K562 (cell line): ENCODE measurements around the gene STOML3. TPM values are rescaled to one million over a fixed set of nuclear protein-coding genes. Genes with fewer than 3 reads are reported as not detected.
A peak's percentile ranks its signal among the peaks of the same experiment; 100 is the strongest.

ENCODE experiments used
- ATAC-seq: fragments of 200-7000 bp; cut with Tn5 transposase; 3 replicates; pipeline ENCODE4 v1.9.1; 2020; ENCODE audit warnings: moderate library complexity
- BruUV-seq: library from RNA; stranded (reverse); fragments of 400-500 nt; replicated peaks from 2 replicates; lab custom pipeline; 2021; lab: Mats Ljungman, UMichigan
- CTCF ChIA-PET: fragments of 300-600 bp; formaldehyde crosslinking; extraction: SDS; loops from one replicate; lab custom pipeline; 2021; ENCODE audit warnings: low intra/inter-chr PET ratio; lab: Yijun Ruan, JAX
- POLR2A ChIA-PET: fragments of 300-600, 350-650 bp; sonication (Branson Sonifier 250); formaldehyde crosslinking; extraction: SDS; loops from one replicate; lab custom pipeline; 2021; ENCODE audit warnings: antibody characterized with exemption, inconsistent platforms; lab: Yijun Ruan, JAX
- DNase-seq, 4 experiments: peaks; one replicate each; pipeline versions ENCODE4 v3.0.0 to v3.0.0-alpha.2; 2011 to 2018; ENCODE audit warnings: low spot score in 3 of 4, mixed read lengths in 3 of 4; ENCODE audit errors: extremely low read depth in 1 of 4
- FAIRE-seq: peaks from 2 replicates; lab custom pipeline; 2011; peaks lifted over from hg19 to GRCh38; lab: Jason Lieb, UNC
- H2AFZ ChIP-seq: 2 replicates; pipeline ENCODE4 v1.6.0; 2011; ENCODE audit warnings: low read depth, low read length, control low read depth, inconsistent platforms
- H3K27ac ChIP-seq: fragments of 200-600 bp; 3 replicates; pipeline ENCODE4 v1.8.0; 2011; ENCODE audit warnings: low read depth, mild to moderate bottlenecking, control low read depth, inconsistent platforms, low read length, moderate library complexity, mixed read lengths; ENCODE audit errors: extremely low read depth
- H3K27me3 ChIP-seq, 2 experiments: fragments of 300-600 bp in 1 of 2; 2 replicates in 1 of 2; 3 replicates in 1 of 2; pipeline versions ENCODE4 v1.6.0 to v1.8.0; 2011; ENCODE audit warnings: inconsistent platforms in 2 of 2, low read length in 2 of 2, mild to moderate bottlenecking in 1 of 2, mixed read lengths in 1 of 2, moderate library complexity in 1 of 2; ENCODE audit not compliant: control insufficient read depth in 2 of 2, insufficient read depth in 2 of 2
- H3K36me3 ChIP-seq: fragments of 300-600 bp; 3 replicates; pipeline ENCODE4 v1.8.0; 2011; ENCODE audit warnings: mild to moderate bottlenecking, low read length, inconsistent platforms; ENCODE audit not compliant: control insufficient read depth, insufficient read depth
- H3K4me1 ChIP-seq, 2 experiments: fragments of 200-600 bp in 1 of 2; replicated peaks in 1 of 2; 2 replicates in 1 of 2; 3 replicates in 1 of 2; pipeline versions ENCODE4 v1.5.1 to v1.8.0; 2011; ENCODE audit warnings: inconsistent platforms in 2 of 2, low read length in 2 of 2, mild to moderate bottlenecking in 1 of 2, mixed read lengths in 1 of 2, moderate library complexity in 1 of 2; ENCODE audit not compliant: control insufficient read depth in 2 of 2, insufficient read depth in 2 of 2
- H3K4me2 ChIP-seq: 2 replicates; pipeline ENCODE4 v1.6.1; 2011; ENCODE audit warnings: low read length, control low read depth, inconsistent platforms, mixed read lengths; ENCODE audit not compliant: insufficient read depth
- H3K4me3 ChIP-seq: fragments of 200-600 bp; sonication (generic), shearing (Covaris generic); 2 replicates; pipeline ENCODE4 v1.5.1; 2016; ENCODE audit warnings: control low read depth, inconsistent platforms
- H3K79me2 ChIP-seq: fragments of 200-600 bp; 3 replicates; pipeline ENCODE4 v1.8.0; 2011; ENCODE audit warnings: low read length, inconsistent platforms; ENCODE audit not compliant: control insufficient read depth, insufficient read depth
- H3K9ac ChIP-seq, 2 experiments: 2 replicates each; pipeline versions ENCODE4 v1.6.0 to v1.6.1; 2011; ENCODE audit warnings: low read depth in 2 of 2, low read length in 2 of 2, control low read depth in 1 of 2, inconsistent platforms in 1 of 2, mild to moderate bottlenecking in 1 of 2, mixed read lengths in 1 of 2; ENCODE audit not compliant: insufficient read depth in 1 of 2
- H3K9me1 ChIP-seq: one replicate; pipeline ENCODE4 v1.6.0; 2011; ENCODE audit warnings: inconsistent platforms, mild to moderate bottlenecking, low read length, moderate library complexity; ENCODE audit not compliant: control insufficient read depth, insufficient read depth
- H3K9me3 ChIP-seq: replicated peaks from 2 replicates; pipeline ENCODE4 v1.5.1; 2011; ENCODE audit warnings: low read depth, low read length, inconsistent platforms; ENCODE audit not compliant: control insufficient read depth, insufficient read depth
- H4K20me1 ChIP-seq: replicated peaks from 2 replicates; pipeline ENCODE4 v1.6.1; 2011; ENCODE audit warnings: low read length, inconsistent platforms, mixed read lengths; ENCODE audit not compliant: control insufficient read depth, insufficient read depth
- CCNT2 ChIP-seq: IDR thresholded peaks from 2 replicates; pipeline ENCODE4 v1.6.1; 2011; ENCODE audit warnings: borderline replicate concordance, low read depth, mild to moderate bottlenecking, moderate library complexity, mixed read lengths, low read length; ENCODE audit not compliant: insufficient read length; ENCODE audit errors: extremely low read depth
- FOXP4 ChIP-seq: sonication (generic); formaldehyde crosslinking; IDR thresholded peaks from 2 replicates; pipeline ENCODE4 v1.8.0; 2022; ENCODE audit warnings: mild to moderate bottlenecking, missing genetic modification reagents, borderline replicate concordance
- LCOR ChIP-seq: sonication (generic); formaldehyde crosslinking; IDR thresholded peaks from 2 replicates; pipeline ENCODE4 v1.8.0; 2022; ENCODE audit warnings: mild to moderate bottlenecking, missing genetic modification reagents
- MTA2 ChIP-seq: fragments of 450-650 bp; IDR thresholded peaks from 2 replicates; pipeline ENCODE4 v1.6.1; 2016; ENCODE audit warnings: low read depth
- NELFE ChIP-seq: IDR thresholded peaks from 2 replicates; pipeline ENCODE4 v1.6.1; 2011; ENCODE audit warnings: mild to moderate bottlenecking; ENCODE audit not compliant: insufficient read depth, insufficient read length
- RNF2 ChIP-seq: sonication (generic); IDR thresholded peaks from 2 replicates; pipeline ENCODE4 v1.6.1; 2016
- RUNX1 ChIP-seq: sonication (generic); IDR thresholded peaks from 2 replicates; pipeline ENCODE4 v1.6.1; 2016; ENCODE audit warnings: antibody characterized with exemption, low read depth
- ZFP91 ChIP-seq: sonication (generic); formaldehyde crosslinking; IDR thresholded peaks from 2 replicates; pipeline ENCODE4 v1.8.0; 2022; ENCODE audit warnings: mild to moderate bottlenecking, missing genetic modification reagents
- ZNF79 ChIP-seq: fragments of 250-450 bp; sonication (Bioruptor Pico); IDR thresholded peaks from 2 replicates; pipeline ENCODE4 v1.4.0; 2020; ENCODE audit warnings: low read depth, mild to moderate bottlenecking, moderate library complexity
- WGBS: fragments of 100-300 bp; shearing (Covaris generic); methylation state at CpG from one replicate; pipeline ENCODE4 v1.1.6; 2016; ENCODE audit warnings: low coverage, mixed read lengths; ENCODE audit not compliant: insufficient coverage; ENCODE audit errors: missing lambda C conversion rate; 5-methylcytosine and 5-hydroxymethylcytosine counted together
- in situ Hi-C: fragments of 300-500 bp; cut with MboI; formaldehyde crosslinking; loops from 4 replicates; pipeline ENCODE4 v1.15.0; 2018; ENCODE audit warnings: inconsistent platforms, mixed read lengths
- intact Hi-C: fragments of 100-400 bp; cut with micrococcal nuclease; formaldehyde crosslinking; loops from 2 replicates; pipeline ENCODE4 v1.14.2; 2022
- polyA plus RNA-seq, 8 experiments: library from polyadenylated mRNA; depleted of rRNA in 4 of 8; stranded (reverse) in 5 of 8; unstranded in 3 of 8; fragments of >200 nt; fragmentation: Nextera tagmentation in 2 of 8; fragmentation: Illumina TruSeq in 1 of 8; extraction: Ambion mirVana in 2 of 8; extraction: Trizol in 1 of 8; gene quantifications; 2 replicates each; pipeline versions ENCODE4 v1.2.1 to v1.2.3, GENCODE V29; 2011 to 2014; ENCODE audit warnings: inconsistent platforms in 1 of 8, missing spikeins in 1 of 8
- total RNA-seq, 7 experiments: library from RNA; depleted of rRNA in 6 of 7; stranded (reverse); fragments of >200 nt in 6 of 7; fragmentation: Illumina TruSeq in 2 of 7; extraction: Trizol in 2 of 7; gene quantifications; 2 replicates each; pipeline versions ENCODE4 v1.2.1 to v1.2.3, GENCODE V29; 2011 to 2021; ENCODE audit warnings: low replicate concordance in 1 of 7
- TF ChIP-seq, protein P1 (sequence below): fragments of 450-650 bp; formaldehyde crosslinking; IDR thresholded peaks from 2 replicates; pipeline ENCODE4 v1.4.0; 2020; ENCODE audit warnings: mild to moderate bottlenecking, mixed read lengths

STOML3 gene
- total and polyA plus RNA-seq, 9 of the 15 experiments (the other 6 are each of a cell fraction or from before 2014, with no cell fraction given): 0.04 TPM; not detected in 8

GRCh38 chr13:39039041-39039440 is 48.4 kb upstream of the STOML3 start:
- intact Hi-C loops (no loop called here), in situ Hi-C loops (no loop called here)
- DNase-seq: peak in 1 of 4 experiments; percentile 6
- BruUV-seq: no TSS peak
- Histone ChIP-seq H3K4me2 (peak overlapping the region; percentile 87), H3K9me1 (no peaks in the 10 kb centered on the region), H3K4me1 (peaks cover 7 to 11% of the 10 kb centered on the region in 2 experiments; a peak in 4 of 5 replicates), H3K4me3 (peak overlapping the region; percentile 87), H3K27ac (peak overlapping the region; percentile 83; the same call in 2 of the 3 replicates), H3K79me2 (peaks cover 62% of the 10 kb centered on the region), H3K9me3 (no peaks in the 10 kb centered on the region), H3K27me3 (no peaks in the 10 kb centered on the region), H2AFZ (peak overlapping the region; percentile 67), H3K9ac (peak overlapping the region in 1 of 2 experiments; percentile 82; a peak in 3 of 4 replicates), H4K20me1 (peaks cover 9% of the 10 kb centered on the region; the same call in 1 of the 2 replicates), H3K36me3 (peaks cover 8% of the 10 kb centered on the region; the same call in 2 of the 3 replicates)
- CTCF ChIA-PET: no interaction called here
- 3% methylated on average over 7 of the region's 7 CpGs for WGBS
- ATAC-seq: no peak
- TF ChIP-seq CCNT2: no peak
- no peak for TF ChIP-seq MTA2
- no peak for TF ChIP-seq FOXP4 (CRISPR knock-in tag)
- TF ChIP-seq LCOR: no peak
- no peak for TF ChIP-seq NELFE
- no peak for TF ChIP-seq RUNX1
- TF ChIP-seq ZNF79: no peak
- TF ChIP-seq ZFP91: no peak
- no peak for TF ChIP-seq RNF2
- TF ChIP-seq, protein P1, sequence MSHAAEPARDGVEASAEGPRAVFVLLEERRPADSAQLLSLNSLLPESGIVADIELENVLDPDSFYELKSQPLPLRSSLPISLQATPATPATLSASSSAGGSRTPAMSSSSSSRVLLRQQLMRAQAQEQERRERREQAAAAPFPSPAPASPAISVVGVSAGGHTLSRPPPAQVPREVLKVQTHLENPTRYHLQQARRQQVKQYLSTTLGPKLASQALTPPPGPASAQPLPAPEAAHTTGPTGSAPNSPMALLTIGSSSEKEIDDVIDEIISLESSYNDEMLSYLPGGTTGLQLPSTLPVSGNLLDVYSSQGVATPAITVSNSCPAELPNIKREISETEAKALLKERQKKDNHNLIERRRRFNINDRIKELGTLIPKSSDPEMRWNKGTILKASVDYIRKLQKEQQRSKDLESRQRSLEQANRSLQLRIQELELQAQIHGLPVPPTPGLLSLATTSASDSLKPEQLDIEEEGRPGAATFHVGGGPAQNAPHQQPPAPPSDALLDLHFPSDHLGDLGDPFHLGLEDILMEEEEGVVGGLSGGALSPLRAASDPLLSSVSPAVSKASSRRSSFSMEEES (CRISPR knock-in tag): no peak
- peak; percentile 35 for FAIRE-seq
- POLR2A ChIA-PET: interaction anchor here (1.6 kb wide), 1 partner anchor 9 kb away, joined by 3 read pairs; no protein-coding TSS in a partner anchor
